GM23248 (cell line): ENCODE results near the gene ADAM15.

ENCODE experiments used
- EZH2 ChIP-seq: fragments of 200-600 bp; sonication (generic); IDR thresholded peaks from 2 replicates; pipeline ENCODE4 v1.6.1; 2018; ENCODE audit warnings: antibody characterized with exemption, mild to moderate bottlenecking; ENCODE audit not compliant: insufficient read depth, poor library complexity, severe bottlenecking
- EZH2phosphoT487 ChIP-seq: fragments of 200-600 bp; sonication (generic); IDR thresholded peaks from 2 replicates; pipeline ENCODE4 v1.6.1; 2018; ENCODE audit warnings: antibody characterized with exemption, moderate library complexity, mild to moderate bottlenecking, low read depth; ENCODE audit not compliant: insufficient read depth

- TF ChIP-seq EZH2phosphoT487 = no peak
- no peak for TF ChIP-seq EZH2
Observed at GRCh38 chr1:155073377-155074242, 22.5 kb downstream of the ADAM15 start.
